C4-2B (cell line): ENCODE measurements around the gene CORO2B.

Experiments
- H3K27ac ChIP-seq: fragments of 450-650 bp; 2 replicates; pipeline ENCODE4 v1.5.1; 2017
- CTCF ChIP-seq: fragments of 450-650 bp; conservative IDR thresholded peaks from 2 replicates; pipeline ENCODE4 v1.5.1; 2017; ENCODE audit warnings: mild to moderate bottlenecking
- ZFX ChIP-seq: fragments of 450-650 bp; IDR thresholded peaks from 2 replicates; pipeline ENCODE4 v1.6.1; 2017

Gene CORO2B

GRCh38 chr15:68634122-68634482 is 55.3 kb downstream of the CORO2B start:
- no peak overlapping the region for H3K27ac ChIP-seq
- TF ChIP-seq ZFX (no peak), CTCF (no peak)

- no peak overlapping the region for H3K27ac ChIP-seq
- TF ChIP-seq ZFX, result no peak
- no peak for TF ChIP-seq CTCF
Observed at GRCh38 chr15:68634531-68634930, 55.7 kb downstream of the CORO2B start.

- TF ChIP-seq CTCF (no peak), ZFX (no peak)
- H3K27ac ChIP-seq, result no peak overlapping the region
Observed at GRCh38 chr15:68635141-68635540, 56.3 kb downstream of the CORO2B start.

GRCh38 chr15:68636256-68636655 is 57.5 kb downstream of the CORO2B start:
- TF ChIP-seq ZFX (no peak), CTCF (no peak)
- H3K27ac ChIP-seq, result no peak overlapping the region

DNA sequence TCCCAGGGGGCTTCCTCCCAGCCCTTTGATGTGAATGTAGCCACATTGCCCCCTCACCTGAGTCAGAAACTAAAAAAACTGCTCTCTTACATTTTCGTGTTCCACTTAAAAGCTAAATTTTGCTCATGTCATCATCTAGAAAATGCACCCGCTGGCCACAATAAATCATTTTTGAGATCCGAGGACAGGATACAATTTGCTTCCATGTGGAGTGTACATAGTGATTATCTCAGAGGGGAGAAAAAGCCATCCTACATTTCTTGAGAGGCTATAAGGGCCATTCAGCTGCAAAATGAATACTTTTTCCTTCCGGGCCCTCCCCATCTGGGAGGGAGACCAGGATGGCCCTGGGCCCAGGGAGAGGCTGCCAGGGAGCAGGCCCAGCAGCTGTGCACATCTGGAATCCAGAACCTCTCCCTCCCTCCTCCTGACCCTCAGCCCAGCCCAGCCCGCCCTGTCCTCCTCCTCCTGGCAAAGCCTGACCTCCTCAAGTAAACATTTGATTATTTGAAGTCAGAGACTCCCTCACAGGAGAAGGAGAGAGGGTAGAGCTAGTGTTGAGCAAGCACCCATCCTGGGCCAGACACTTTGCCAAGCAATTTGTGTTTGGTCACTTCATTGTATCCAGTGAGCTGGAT is 59.1 kb downstream of the CORO2B start:
- H3K27ac ChIP-seq, result no peak overlapping the region
- TF ChIP-seq ZFX (no peak), CTCF (no peak)

DNA sequence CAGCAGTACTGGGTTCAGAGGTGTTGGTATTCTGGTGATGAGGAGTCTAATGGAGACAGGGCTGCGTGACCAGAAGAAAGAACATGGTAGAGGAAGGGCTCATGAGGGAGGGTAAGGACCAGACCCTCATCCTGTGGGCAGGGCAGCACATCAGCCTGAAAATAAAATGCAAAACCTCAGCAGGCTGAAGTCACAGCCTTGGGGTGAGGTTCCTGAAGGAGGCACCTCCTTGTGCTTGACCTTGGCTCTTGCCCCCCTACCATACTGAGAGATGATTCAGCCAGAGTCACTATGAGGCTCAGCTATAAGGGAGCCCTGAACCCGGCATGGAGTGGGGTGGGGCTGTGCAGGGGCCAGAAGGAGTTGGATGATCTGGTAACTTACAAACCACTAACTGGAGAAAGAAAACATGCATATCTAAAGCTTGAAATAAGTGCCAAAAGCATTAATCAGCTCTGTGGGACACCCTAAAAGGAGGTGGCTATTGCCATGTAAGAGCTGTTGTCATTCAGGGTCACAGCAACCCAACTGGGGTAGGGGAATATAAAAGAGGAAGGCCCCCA is 60.2 kb downstream of the CORO2B start:
- no peak for TF ChIP-seq ZFX
- no peak for TF ChIP-seq CTCF
- no peak overlapping the region for H3K27ac ChIP-seq

DNA sequence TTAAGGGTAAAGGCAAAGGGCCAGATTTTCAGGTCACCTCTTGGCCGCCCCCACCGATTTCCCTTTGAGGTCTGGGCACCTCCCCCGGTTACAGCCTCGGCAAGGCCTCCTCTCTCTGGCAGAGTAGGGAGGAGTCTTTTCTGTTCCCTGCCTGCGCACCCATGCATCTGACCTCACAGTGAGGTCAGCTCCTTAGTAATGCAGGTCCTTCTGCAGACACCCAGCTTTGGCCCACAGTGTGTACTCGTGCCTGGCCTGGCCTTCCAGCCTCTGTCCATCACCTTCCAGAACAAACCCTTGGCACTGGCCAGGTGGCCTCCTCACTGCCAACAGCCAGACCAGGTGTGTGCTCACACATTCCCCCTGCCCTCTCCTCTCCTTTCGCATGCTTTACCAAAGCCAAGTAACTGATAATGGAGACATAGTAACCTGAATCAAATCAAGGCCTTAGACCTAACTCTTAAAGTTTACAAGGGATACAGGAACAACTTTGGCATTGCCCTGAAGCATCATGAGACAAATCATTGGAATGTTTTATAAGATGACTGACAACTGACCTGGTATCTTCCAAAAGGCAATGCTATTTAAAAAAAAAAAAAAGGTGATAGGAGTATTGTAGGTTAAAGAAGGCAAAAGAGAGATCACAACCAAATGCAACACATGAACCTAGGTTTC is 61.3 kb downstream of the CORO2B start:
- H3K27ac ChIP-seq, result no peak overlapping the region
- no peak for TF ChIP-seq CTCF
- no peak for TF ChIP-seq ZFX
